K562 (cell line): Measurements from ENCODE around the gene CEMIP. TPM values are rescaled to one million over a fixed set of nuclear protein-coding genes. Genes with fewer than 3 reads are reported as not detected.

Experiments used
- BCOR ChIP-seq: fragments of 450-650 bp; IDR thresholded peaks from 2 replicates; pipeline ENCODE4 v1.6.1; 2016
- DNMT1 ChIP-seq: fragments of 450-650 bp; IDR thresholded peaks from 2 replicates; pipeline ENCODE4 v1.6.1; 2016; ENCODE audit warnings: antibody characterized with exemption, mild to moderate bottlenecking
- EGR1 ChIP-seq: fragments of 450-650 bp; conservative IDR thresholded peaks from 2 replicates; pipeline ENCODE4 v1.6.1; 2017; ENCODE audit warnings: mild to moderate bottlenecking
- GTF2F1 ChIP-seq: IDR thresholded peaks from 2 replicates; pipeline ENCODE4 v1.6.1; 2011; ENCODE audit warnings: low read depth, low read length, improper control_type of control experiment
- ZNF165 ChIP-seq: fragments of 250-450 bp; sonication (Bioruptor Pico); IDR thresholded peaks from 2 replicates; pipeline ENCODE4 v1.4.0; 2020; ENCODE audit warnings: borderline replicate concordance
- polyA plus RNA-seq, 8 experiments: library from polyadenylated mRNA; depleted of rRNA in 4 of 8; stranded (reverse) in 5 of 8; unstranded in 3 of 8; fragments of >200 nt; fragmentation: Nextera tagmentation in 2 of 8; fragmentation: Illumina TruSeq in 1 of 8; extraction: Ambion mirVana in 2 of 8; extraction: Trizol in 1 of 8; gene quantifications; 2 replicates each; pipeline versions ENCODE4 v1.2.1 to v1.2.3, GENCODE V29; 2011 to 2014; ENCODE audit warnings: inconsistent platforms in 1 of 8, missing spikeins in 1 of 8
- total RNA-seq, 7 experiments: library from RNA; depleted of rRNA in 6 of 7; stranded (reverse); fragments of >200 nt in 6 of 7; fragmentation: Illumina TruSeq in 2 of 7; extraction: Trizol in 2 of 7; gene quantifications; 2 replicates each; pipeline versions ENCODE4 v1.2.1 to v1.2.3, GENCODE V29; 2011 to 2021; ENCODE audit warnings: low replicate concordance in 1 of 7
- TF ChIP-seq, protein P1 (sequence below): fragments of 150-350 bp; conservative IDR thresholded peaks from 2 replicates; pipeline ENCODE4 v1.6.1; 2014; ENCODE audit warnings: low read length
- TF ChIP-seq, protein P2 (sequence below): sonication (generic); formaldehyde crosslinking; IDR thresholded peaks from 2 replicates; pipeline ENCODE4 v1.8.1; 2023; ENCODE audit warnings: mild to moderate bottlenecking, missing genetic modification reagents
- TF ChIP-seq, protein P3 (sequence below), 2 experiments: fragments of 450-650 bp; IDR thresholded peaks; 2 replicates each; pipeline ENCODE4 v1.6.1; 2018; ENCODE audit warnings: mild to moderate bottlenecking in 2 of 2, low read depth in 1 of 2; ENCODE audit not compliant: partially characterized antibody in 2 of 2

The CEMIP gene
- total and polyA plus RNA-seq, 9 of the 15 experiments (the other 6 are each of a cell fraction or from before 2014, with no cell fraction given): 0.33 TPM; not detected in 8

DNA sequence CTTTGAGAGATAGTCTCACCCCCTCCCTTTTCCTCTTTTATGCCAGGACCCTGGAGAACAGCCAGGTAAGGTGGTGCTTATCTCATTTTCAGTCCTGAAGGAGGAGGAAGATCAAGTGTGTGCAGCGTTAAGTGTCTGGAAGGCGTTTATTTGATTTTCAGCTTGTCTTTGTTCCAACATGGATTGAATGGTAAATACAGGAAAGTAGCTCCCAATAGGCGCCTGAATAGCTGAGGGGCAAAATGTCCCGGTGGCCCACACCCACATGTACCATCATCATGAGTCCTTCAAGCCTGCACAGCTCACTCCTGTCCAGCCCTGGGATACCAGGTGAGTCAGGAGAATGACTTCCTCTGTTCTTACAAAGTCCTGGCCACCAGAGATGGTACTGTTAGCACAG, 73.5 kb downstream of the CEMIP start (continued):
- TF ChIP-seq, protein P1, sequence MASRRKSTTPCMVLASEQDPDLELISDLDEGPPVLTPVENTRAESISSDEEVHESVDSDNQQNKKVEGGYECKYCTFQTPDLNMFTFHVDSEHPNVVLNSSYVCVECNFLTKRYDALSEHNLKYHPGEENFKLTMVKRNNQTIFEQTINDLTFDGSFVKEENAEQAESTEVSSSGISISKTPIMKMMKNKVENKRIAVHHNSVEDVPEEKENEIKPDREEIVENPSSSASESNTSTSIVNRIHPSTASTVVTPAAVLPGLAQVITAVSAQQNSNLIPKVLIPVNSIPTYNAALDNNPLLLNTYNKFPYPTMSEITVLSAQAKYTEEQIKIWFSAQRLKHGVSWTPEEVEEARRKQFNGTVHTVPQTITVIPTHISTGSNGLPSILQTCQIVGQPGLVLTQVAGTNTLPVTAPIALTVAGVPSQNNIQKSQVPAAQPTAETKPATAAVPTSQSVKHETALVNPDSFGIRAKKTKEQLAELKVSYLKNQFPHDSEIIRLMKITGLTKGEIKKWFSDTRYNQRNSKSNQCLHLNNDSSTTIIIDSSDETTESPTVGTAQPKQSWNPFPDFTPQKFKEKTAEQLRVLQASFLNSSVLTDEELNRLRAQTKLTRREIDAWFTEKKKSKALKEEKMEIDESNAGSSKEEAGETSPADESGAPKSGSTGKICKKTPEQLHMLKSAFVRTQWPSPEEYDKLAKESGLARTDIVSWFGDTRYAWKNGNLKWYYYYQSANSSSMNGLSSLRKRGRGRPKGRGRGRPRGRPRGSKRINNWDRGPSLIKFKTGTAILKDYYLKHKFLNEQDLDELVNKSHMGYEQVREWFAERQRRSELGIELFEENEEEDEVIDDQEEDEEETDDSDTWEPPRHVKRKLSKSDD: no peak
- TF ChIP-seq ZNF165 (no peak), GTF2F1 (no peak), EGR1 (no peak), DNMT1 (no peak), BCOR (no peak)
- TF ChIP-seq, protein P2, sequence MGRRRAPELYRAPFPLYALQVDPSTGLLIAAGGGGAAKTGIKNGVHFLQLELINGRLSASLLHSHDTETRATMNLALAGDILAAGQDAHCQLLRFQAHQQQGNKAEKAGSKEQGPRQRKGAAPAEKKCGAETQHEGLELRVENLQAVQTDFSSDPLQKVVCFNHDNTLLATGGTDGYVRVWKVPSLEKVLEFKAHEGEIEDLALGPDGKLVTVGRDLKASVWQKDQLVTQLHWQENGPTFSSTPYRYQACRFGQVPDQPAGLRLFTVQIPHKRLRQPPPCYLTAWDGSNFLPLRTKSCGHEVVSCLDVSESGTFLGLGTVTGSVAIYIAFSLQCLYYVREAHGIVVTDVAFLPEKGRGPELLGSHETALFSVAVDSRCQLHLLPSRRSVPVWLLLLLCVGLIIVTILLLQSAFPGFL (CRISPR knock-in tag): no peak
- TF ChIP-seq, protein P3, sequence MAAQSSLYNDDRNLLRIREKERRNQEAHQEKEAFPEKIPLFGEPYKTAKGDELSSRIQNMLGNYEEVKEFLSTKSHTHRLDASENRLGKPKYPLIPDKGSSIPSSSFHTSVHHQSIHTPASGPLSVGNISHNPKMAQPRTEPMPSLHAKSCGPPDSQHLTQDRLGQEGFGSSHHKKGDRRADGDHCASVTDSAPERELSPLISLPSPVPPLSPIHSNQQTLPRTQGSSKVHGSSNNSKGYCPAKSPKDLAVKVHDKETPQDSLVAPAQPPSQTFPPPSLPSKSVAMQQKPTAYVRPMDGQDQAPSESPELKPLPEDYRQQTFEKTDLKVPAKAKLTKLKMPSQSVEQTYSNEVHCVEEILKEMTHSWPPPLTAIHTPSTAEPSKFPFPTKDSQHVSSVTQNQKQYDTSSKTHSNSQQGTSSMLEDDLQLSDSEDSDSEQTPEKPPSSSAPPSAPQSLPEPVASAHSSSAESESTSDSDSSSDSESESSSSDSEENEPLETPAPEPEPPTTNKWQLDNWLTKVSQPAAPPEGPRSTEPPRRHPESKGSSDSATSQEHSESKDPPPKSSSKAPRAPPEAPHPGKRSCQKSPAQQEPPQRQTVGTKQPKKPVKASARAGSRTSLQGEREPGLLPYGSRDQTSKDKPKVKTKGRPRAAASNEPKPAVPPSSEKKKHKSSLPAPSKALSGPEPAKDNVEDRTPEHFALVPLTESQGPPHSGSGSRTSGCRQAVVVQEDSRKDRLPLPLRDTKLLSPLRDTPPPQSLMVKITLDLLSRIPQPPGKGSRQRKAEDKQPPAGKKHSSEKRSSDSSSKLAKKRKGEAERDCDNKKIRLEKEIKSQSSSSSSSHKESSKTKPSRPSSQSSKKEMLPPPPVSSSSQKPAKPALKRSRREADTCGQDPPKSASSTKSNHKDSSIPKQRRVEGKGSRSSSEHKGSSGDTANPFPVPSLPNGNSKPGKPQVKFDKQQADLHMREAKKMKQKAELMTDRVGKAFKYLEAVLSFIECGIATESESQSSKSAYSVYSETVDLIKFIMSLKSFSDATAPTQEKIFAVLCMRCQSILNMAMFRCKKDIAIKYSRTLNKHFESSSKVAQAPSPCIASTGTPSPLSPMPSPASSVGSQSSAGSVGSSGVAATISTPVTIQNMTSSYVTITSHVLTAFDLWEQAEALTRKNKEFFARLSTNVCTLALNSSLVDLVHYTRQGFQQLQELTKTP (IDR thresholded peaks at IDR 0.05; ENCODE audit: low read depth in 1 of 2, partially characterized antibody in 2 of 2): no peak
